ES-I3 (cell line): Measurements from ENCODE around the gene PPA1.

ENCODE experiments used
- H3K36me3 ChIP-seq: 2 replicates; pipeline ENCODE4 v1.6.1; 2013; ENCODE audit warnings: mild to moderate bottlenecking, low read length, control low read depth, moderate library complexity; ENCODE audit not compliant: insufficient read depth
- H3K4me1 ChIP-seq: 2 replicates; pipeline ENCODE4 v1.6.1; 2013; ENCODE audit warnings: mild to moderate bottlenecking, control low read depth, low read length; ENCODE audit not compliant: insufficient read depth
- H3K9ac ChIP-seq: 2 replicates; pipeline ENCODE4 v1.6.1; 2013; ENCODE audit warnings: low read depth, mild to moderate bottlenecking, low read length, moderate library complexity
- H3K9me3 ChIP-seq: 2 replicates; pipeline ENCODE4 v1.6.1; 2013; ENCODE audit warnings: mild to moderate bottlenecking, low read length, moderate library complexity; ENCODE audit not compliant: control insufficient read depth, insufficient read depth

The PPA1 gene

GRCh38 chr10:70233109-70233938, at the start of gene PPA1:
TSS of gene PPA1 (minus strand) at chr10:70233429. CDS start at chr10:70233327, 102 bp downstream.
- Histone ChIP-seq H3K9ac (peak within 1 kb of the TSS; percentile 95), H3K4me1 (peaks cover 5% of the 10 kb centered on the region), H3K36me3 (peaks cover 4% of the 10 kb centered on the region), H3K9me3 (no peaks in the 10 kb centered on the region; the same call in 1 of the 2 replicates)

- no peak overlapping the region for H3K9ac ChIP-seq
- H3K4me1 ChIP-seq: no peaks in the 10 kb centered on the region
- no peaks in the 10 kb centered on the region for H3K9me3 ChIP-seq
- H3K36me3 ChIP-seq: no peaks in the 10 kb centered on the region
Observed at GRCh38 chr10:70281609-70282008, 48.4 kb upstream of the PPA1 start.

- Histone ChIP-seq H3K4me1 (no peaks in the 10 kb centered on the region), H3K9ac (no peak overlapping the region), H3K9me3 (peaks cover 4% of the 10 kb centered on the region; the same call in 1 of the 2 replicates), H3K36me3 (no peaks in the 10 kb centered on the region)
Observed at GRCh38 chr10:70280099-70280498, 46.9 kb upstream of the PPA1 start.

GRCh38 chr10:70277396-70278030, 44.3 kb upstream of the PPA1 start:
- Histone ChIP-seq H3K9ac (no peak overlapping the region), H3K4me1 (no peaks in the 10 kb centered on the region), H3K9me3 (peaks cover 4% of the 10 kb centered on the region; the same call in 1 of the 2 replicates), H3K36me3 (no peaks in the 10 kb centered on the region)

- H3K9ac ChIP-seq: no peak overlapping the region
- no peaks in the 10 kb centered on the region for H3K36me3 ChIP-seq
- H3K9me3 ChIP-seq: peaks cover 4% of the 10 kb centered on the region; the same call in 1 of the 2 replicates
- no peaks in the 10 kb centered on the region for H3K4me1 ChIP-seq
Observed at GRCh38 chr10:70274643-70275042, 41.4 kb upstream of the PPA1 start.

GRCh38 chr10:70272925-70273316, 39.7 kb upstream of the PPA1 start:
- Histone ChIP-seq H3K9ac (no peak overlapping the region), H3K4me1 (no peaks in the 10 kb centered on the region), H3K36me3 (no peaks in the 10 kb centered on the region), H3K9me3 (peaks cover 4% of the 10 kb centered on the region; the same call in 1 of the 2 replicates)

- Histone ChIP-seq H3K9ac (no peak overlapping the region), H3K4me1 (no peaks in the 10 kb centered on the region), H3K9me3 (peaks cover 4% of the 10 kb centered on the region; the same call in 1 of the 2 replicates), H3K36me3 (no peaks in the 10 kb centered on the region)
Observed at GRCh38 chr10:70271996-70272924, 39.0 kb upstream of the PPA1 start.

- Histone ChIP-seq H3K9me3 (0 out of 2 replicates have a peak, but pooled peaks cover under 1% of the 10 kb centered on the region), H3K9ac (no peak overlapping the region), H3K4me1 (no peaks in the 10 kb centered on the region), H3K36me3 (no peaks in the 10 kb centered on the region)
Observed at GRCh38 chr10:70270952-70271351, 37.7 kb upstream of the PPA1 start.

GRCh38 chr10:70269741-70270140, 36.5 kb upstream of the PPA1 start:
- Histone ChIP-seq H3K4me1 (no peaks in the 10 kb centered on the region), H3K9me3 (no peaks in the 10 kb centered on the region), H3K36me3 (no peaks in the 10 kb centered on the region), H3K9ac (no peak overlapping the region)

GRCh38 chr10:70268376-70268775, 35.1 kb upstream of the PPA1 start:
- Histone ChIP-seq H3K9ac (no peak overlapping the region), H3K9me3 (no peaks in the 10 kb centered on the region), H3K36me3 (no peaks in the 10 kb centered on the region), H3K4me1 (no peaks in the 10 kb centered on the region)

- H3K36me3 ChIP-seq: no peaks in the 10 kb centered on the region
- H3K4me1 ChIP-seq: no peaks in the 10 kb centered on the region
- H3K9ac ChIP-seq: no peak overlapping the region
- H3K9me3 ChIP-seq: no peaks in the 10 kb centered on the region
Observed at GRCh38 chr10:70267161-70267933, 34.1 kb upstream of the PPA1 start.

GRCh38 chr10:70266701-70267100, 33.5 kb upstream of the PPA1 start:
- H3K9me3 ChIP-seq: no peaks in the 10 kb centered on the region
- no peaks in the 10 kb centered on the region for H3K36me3 ChIP-seq
- no peaks in the 10 kb centered on the region for H3K4me1 ChIP-seq
- no peak overlapping the region for H3K9ac ChIP-seq

GRCh38 chr10:70266056-70266455, 32.8 kb upstream of the PPA1 start:
- H3K36me3 ChIP-seq: no peaks in the 10 kb centered on the region
- H3K9me3 ChIP-seq: no peaks in the 10 kb centered on the region; the same call in 1 of the 2 replicates
- H3K9ac ChIP-seq: no peak overlapping the region
- H3K4me1 ChIP-seq: no peaks in the 10 kb centered on the region
